A549 (cell line): ENCODE measurements around the gene CLCNKA. TPM values are rescaled to one million over a fixed set of nuclear protein-coding genes. Genes with fewer than 3 reads are reported as not detected.

ENCODE experiments used
- ATAC-seq, 2 experiments: fragments of 200-7000 bp in 1 of 2; fragments of >200 bp in 1 of 2; cut with Nextera tagmentation in 1 of 2; cut with Tn5 transposase in 1 of 2; 3 replicates each; pipeline versions ENCODE4 v1.8.0 to v1.9.1; 2018 to 2020; ENCODE audit warnings: mild to moderate bottlenecking in 1 of 2, moderate library complexity in 1 of 2
- CTCF ChIA-PET: fragments of 300-600 bp; sonication (Branson Sonifier 250); formaldehyde crosslinking; extraction: SDS; loops from one replicate; lab custom pipeline; 2021; ENCODE audit warnings: antibody characterized with exemption, inconsistent platforms; lab: Yijun Ruan, JAX
- POLR2A ChIA-PET: fragments of 350-600 bp; formaldehyde crosslinking; extraction: SDS; loops from one replicate; lab custom pipeline; 2021; ENCODE audit warnings: antibody characterized with exemption, inconsistent platforms; lab: Yijun Ruan, JAX
- DNase-seq, 2 experiments: peaks; one replicate each; pipeline versions ENCODE4 v3.0.0 to v3.0.0-alpha.2; 2011 to 2016; ENCODE audit warnings: low read depth in 1 of 2, low spot score in 1 of 2
- FAIRE-seq: peaks from 2 replicates; lab custom pipeline; 2011; peaks lifted over from hg19 to GRCh38; lab: Jason Lieb, UNC
- H3K27ac ChIP-seq, 2 experiments: fragments of >200 bp; sonication (Bioruptor Twin); formaldehyde crosslinking; 3 replicates each; pipeline ENCODE4 v1.5.1; 2016 to 2017
- H3K4me1 ChIP-seq: fragments of >200 bp; sonication (Bioruptor Twin); formaldehyde crosslinking; 3 replicates; pipeline ENCODE4 v1.6.1; 2016
- H3K4me2 ChIP-seq: fragments of >200 bp; sonication (Bioruptor Twin); formaldehyde crosslinking; 3 replicates; pipeline ENCODE4 v1.6.1; 2016
- H3K4me3 ChIP-seq: fragments of >200 bp; sonication (Bioruptor Twin); formaldehyde crosslinking; 3 replicates; pipeline ENCODE4 v1.5.1; 2016
- H3K9me3 ChIP-seq: fragments of >200 bp; sonication (Bioruptor Twin); formaldehyde crosslinking; 3 replicates; pipeline ENCODE4 v1.6.1; 2016
- CBX8 ChIP-seq: fragments of 200-600 bp; sonication (generic); IDR thresholded peaks from 2 replicates; pipeline ENCODE4 v1.6.1; 2016
- CEBPB ChIP-seq, 2 experiments: fragments of >200 bp in 1 of 2; sonication (Bioruptor Twin) in 1 of 2; formaldehyde crosslinking in 1 of 2; IDR thresholded peaks; 2 replicates each; pipeline ENCODE4 v1.6.1; 2012 to 2016
- CHD2 ChIP-seq: fragments of 150-350 bp; IDR thresholded peaks from 2 replicates; pipeline ENCODE4 v1.6.1; 2014; ENCODE audit warnings: low read length; ENCODE audit not compliant: partially characterized antibody
- E2F6 ChIP-seq: IDR thresholded peaks from 2 replicates; pipeline ENCODE4 v1.6.1; 2012; ENCODE audit warnings: low read depth, borderline replicate concordance
- ESRRA ChIP-seq: fragments of 150-350 bp; IDR thresholded peaks from 2 replicates; pipeline ENCODE4 v1.6.1; 2014; ENCODE audit warnings: mild to moderate bottlenecking, low read length, borderline replicate concordance
- GATA3 ChIP-seq: IDR thresholded peaks from 2 replicates; pipeline ENCODE4 v1.6.1; 2012; ENCODE audit warnings: borderline replicate concordance
- HEYL ChIP-seq: fragments of 250-450 bp; sonication (Bioruptor Pico); IDR thresholded peaks from 2 replicates; pipeline ENCODE4 v1.8.0; 2021; ENCODE audit warnings: mild to moderate bottlenecking, moderate library complexity
- HMGXB4 ChIP-seq: fragments of 250-450 bp; sonication (Bioruptor Pico); IDR thresholded peaks from 2 replicates; pipeline ENCODE4 v1.5.0; 2021; ENCODE audit warnings: mild to moderate bottlenecking, moderate library complexity, borderline replicate concordance
- HOXA7 ChIP-seq: fragments of 250-450 bp; sonication (Bioruptor Pico); IDR thresholded peaks from 2 replicates; pipeline ENCODE4 v1.5.0; 2020; ENCODE audit warnings: mild to moderate bottlenecking, moderate library complexity
- HOXB13 ChIP-seq: fragments of 250-450 bp; sonication (Bioruptor Pico); IDR thresholded peaks from 2 replicates; pipeline ENCODE4 v1.5.0; 2020; ENCODE audit warnings: low read depth, mild to moderate bottlenecking, moderate library complexity
- HOXB5 ChIP-seq: fragments of 250-450 bp; sonication (Bioruptor Pico); IDR thresholded peaks from 2 replicates; pipeline ENCODE4 v1.5.0; 2020; ENCODE audit warnings: mild to moderate bottlenecking, moderate library complexity
- JUNB ChIP-seq: fragments of >200 bp; sonication (Bioruptor Twin); formaldehyde crosslinking; IDR thresholded peaks from 2 replicates; pipeline ENCODE4 v1.6.1; 2016
- KDM5A ChIP-seq: fragments of 200-600 bp; sonication (generic); IDR thresholded peaks from 2 replicates; pipeline ENCODE4 v1.6.1; 2016; ENCODE audit warnings: antibody characterized with exemption, mild to moderate bottlenecking
- MAFK ChIP-seq: fragments of 450-650 bp; IDR thresholded peaks from 2 replicates; pipeline ENCODE4 v1.6.1; 2014; ENCODE audit not compliant: partially characterized antibody
- MAX ChIP-seq: IDR thresholded peaks from 2 replicates; pipeline ENCODE4 v1.6.1; 2012
- MYC ChIP-seq: IDR thresholded peaks from 2 replicates; pipeline ENCODE4 v1.6.1; 2012; ENCODE audit warnings: mild to moderate bottlenecking, inconsistent platforms, low read length, improper control_type of control experiment, borderline replicate concordance
- POLR2AphosphoS2 ChIP-seq: conservative IDR thresholded peaks from 2 replicates; pipeline ENCODE4 v1.6.1; 2012; ENCODE audit warnings: low read length, improper control_type of control experiment, inconsistent platforms
- RARB ChIP-seq: fragments of 250-450 bp; sonication (Bioruptor Pico); IDR thresholded peaks from 2 replicates; pipeline ENCODE4 v1.8.0; 2021; ENCODE audit warnings: mild to moderate bottlenecking, moderate library complexity
- RCOR1 ChIP-seq: fragments of 150-350 bp; IDR thresholded peaks from 2 replicates; pipeline ENCODE4 v1.6.1; 2014; ENCODE audit warnings: antibody characterized with exemption, low read length, low read depth
- RFX5 ChIP-seq: fragments of 450-650 bp; IDR thresholded peaks from 2 replicates; pipeline ENCODE4 v1.7.1; 2014; ENCODE audit warnings: antibody characterized with exemption, mild to moderate bottlenecking, moderate library complexity
- RNF2 ChIP-seq: fragments of 200-600 bp; sonication (generic); IDR thresholded peaks from 2 replicates; pipeline ENCODE4 v1.6.1; 2016; ENCODE audit warnings: low read depth, mild to moderate bottlenecking, antibody characterized with exemption, moderate library complexity, borderline replicate concordance
- TP53 ChIP-seq: fragments of 250-450 bp; sonication (Bioruptor Pico); IDR thresholded peaks from 2 replicates; pipeline ENCODE4 v1.5.0; 2021; ENCODE audit warnings: mild to moderate bottlenecking, moderate library complexity
- ZC3H11A ChIP-seq: fragments of 450-650 bp; IDR thresholded peaks from 2 replicates; pipeline ENCODE4 v1.6.1; 2014; ENCODE audit warnings: antibody characterized with exemption, mild to moderate bottlenecking
- ZNF302 ChIP-seq: fragments of 250-450 bp; sonication (Bioruptor Pico); IDR thresholded peaks from 2 replicates; pipeline ENCODE4 v1.9.0; 2021; ENCODE audit warnings: inconsistent platforms, mild to moderate bottlenecking, moderate library complexity
- ZSCAN20 ChIP-seq: fragments of 250-450 bp; sonication (Bioruptor Pico); IDR thresholded peaks from 2 replicates; pipeline ENCODE4 v1.8.0; 2022; ENCODE audit warnings: mild to moderate bottlenecking, moderate library complexity
- WGBS: methylation state at CpG from one replicate; pipeline ENCODE4 v1.1.6; 2017; ENCODE audit errors: missing lambda C conversion rate; 5-methylcytosine and 5-hydroxymethylcytosine counted together
- polyA minus RNA-seq: library from RNA; depleted of rRNA, polyadenylated mRNA; stranded (reverse); fragments of >200 nt; gene quantifications from 2 replicates; pipeline ENCODE4 v1.2.3, GENCODE V29; 2011; rRNA and poly(A)+ RNA removed
- polyA plus RNA-seq, 4 experiments: library from polyadenylated mRNA; depleted of rRNA in 3 of 4; stranded (reverse); fragments of >200 nt; fragmentation: RNase III in 1 of 4; extraction: RNeasy Plus Mini Kit Qiagen cat#74134 plus additional on column Dnase treatment in 1 of 4; gene quantifications; 2 replicates in 3 of 4; 3 replicates in 1 of 4; pipeline ENCODE4 v1.2.3, GENCODE V29; 2011 to 2017

CLCNKA gene
- polyA plus RNA-seq (2011; rRNA removed) (not detected in 2 replicates), polyA plus RNA-seq (2017; fragmentation: RNase III; extraction: RNeasy Plus Mini Kit Qiagen cat#74134 plus additional on column Dnase treatment) (0.05 to 0.07 TPM (median 0.06 TPM) in 3 replicates), polyA minus RNA-seq (not detected in 2 replicates)
- 0.01 TPM in 1 of 2 replicates, not detected in the other for polyA plus RNA-seq (2012; cell fraction: cytosol; rRNA removed)
- 0.12 and 0.26 TPM in 2 replicates for polyA plus RNA-seq (2012; cell fraction: nucleus; rRNA removed)

GRCh38 chr1:16021681-16022080 lies at the start of gene CLCNKA:
Gene CLCNKA (plus strand): TSS chr1:16022036. CDS start chr1:16022620, 584 bp downstream.
- ChIA-PET POLR2A (no interaction called here), CTCF (interaction anchor here (0.6 to 2.3 kb wide), 3 partner anchors 10 to 238 kb away, joined by 3 to 8 read pairs (median 5); no protein-coding TSS in a partner anchor)
- Histone ChIP-seq H3K4me2 (no peak within 1 kb of the TSS), H3K4me3 (no peak within 1 kb of the TSS), H3K27ac (no peak within 1 kb of the TSS), H3K9me3 (no peaks in the 10 kb centered on the region), H3K4me1 (no peaks in the 10 kb centered on the region)
- DNase-seq (no peak), FAIRE-seq (no peak), ATAC-seq (no peak)
- TF ChIP-seq CHD2 (no peak), MAFK (no peak), ZC3H11A (no peak), POLR2AphosphoS2 (no peak), MYC (no peak), KDM5A (no peak), JUNB (no peak), RNF2 (no peak), HOXB13 (CRISPR knock-in tag) (no peak), MAX (no peak), HOXA7 (no peak), ESRRA (no peak), ZNF302 (CRISPR knock-in tag) (no peak), CBX8 (no peak), GATA3 (no peak), ZSCAN20 (no peak)
- 77% methylated on average over 5 of the region's 6 CpGs for WGBS

GRCh38 chr1:15972409-15972808 lies 49.4 kb upstream of the CLCNKA start:
- ATAC-seq: no peak
- CTCF ChIA-PET: no interaction called here

More at GRCh38 chr1:15972409-15972808, 49.4 kb upstream of the CLCNKA start:
- Histone ChIP-seq H3K9me3 (peaks cover 8% of the 10 kb centered on the region; the same call in 1 of the 3 replicates), H3K4me1 (peaks cover 11% of the 10 kb centered on the region; the same call in 2 of the 3 replicates), H3K4me2 (no peak overlapping the region), H3K27ac (no peak overlapping the region), H3K4me3 (no peak overlapping the region)
- TF ChIP-seq E2F6: no peak
- TF ChIP-seq RARB: no peak
- TF ChIP-seq ESRRA: no peak
- TF ChIP-seq RFX5: no peak
- TF ChIP-seq CEBPB (IDR thresholded peaks at IDR 0.05): no peak
- no peak for TF ChIP-seq HMGXB4 (CRISPR knock-in tag)
- no peak for TF ChIP-seq RCOR1
- TF ChIP-seq HOXB5 (CRISPR knock-in tag): no peak
- TF ChIP-seq TP53: no peak
- TF ChIP-seq HEYL (CRISPR knock-in tag): no peak
- DNase-seq (no peak), FAIRE-seq (no peak)
- POLR2A ChIA-PET: interaction anchor here (1.1 kb wide), 1 partner anchor 138 kb away, joined by 3 read pairs; no protein-coding TSS in a partner anchor
- WGBS: 89% methylated on average over 1 of the region's 1 CpG
